Upper lobe of left lung (tissue), 4 donors: ENCODE results near the gene KCNMA1.

Experiments
- EP300 ChIP-seq, 4 donors: sonication (generic); formaldehyde crosslinking; IDR thresholded peaks; one replicate each; pipeline ENCODE4 v1.5.1; 2017; ENCODE audit warnings: antibody characterized with exemption in 4 of 4, control low read depth in 2 of 4
- POLR2A ChIP-seq, 4 donors: fragments of 450-650 bp; IDR thresholded peaks; one replicate each; pipeline ENCODE4 v1.5.1; 2016 to 2017; ENCODE audit warnings: antibody characterized with exemption in 4 of 4, mild to moderate bottlenecking in 2 of 4

DNA sequence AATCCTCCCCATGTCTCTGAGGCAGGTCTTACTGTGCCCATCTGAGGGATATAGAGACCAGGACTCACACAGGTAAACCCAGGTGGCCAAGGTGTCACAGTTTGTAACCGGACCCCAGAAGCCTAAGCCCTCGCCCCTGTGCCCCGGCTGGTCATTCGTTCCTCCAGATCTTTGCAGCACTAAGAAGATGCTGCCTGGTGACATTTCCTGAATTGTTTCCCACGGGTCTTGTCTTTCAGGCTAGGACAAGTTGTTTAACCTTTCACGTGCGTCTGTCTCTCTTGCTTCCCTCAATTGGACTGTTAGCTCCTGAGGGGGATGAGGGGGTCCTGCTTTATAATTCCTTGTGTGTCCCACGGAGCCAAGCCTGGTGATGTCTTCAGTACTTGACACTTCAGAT is 158.0 kb downstream of the KCNMA1 start:
- TF ChIP-seq EP300 (IDR thresholded peaks at IDR 0.05), result no peak
- TF ChIP-seq POLR2A (IDR thresholded peaks at IDR 0.05), result no peak
